ENCODE measurements around the gene PLEKHA4. TPM values are rescaled to one million over a fixed set of nuclear protein-coding genes. Genes with fewer than 3 reads are reported as not detected.

Gene PLEKHA4
- total and polyA plus RNA-seq, 2 of the 13 experiments (the other 11 are each of a cell fraction or from before 2014, with no cell fraction given) = 4.8 to 6.0 TPM

DNA sequence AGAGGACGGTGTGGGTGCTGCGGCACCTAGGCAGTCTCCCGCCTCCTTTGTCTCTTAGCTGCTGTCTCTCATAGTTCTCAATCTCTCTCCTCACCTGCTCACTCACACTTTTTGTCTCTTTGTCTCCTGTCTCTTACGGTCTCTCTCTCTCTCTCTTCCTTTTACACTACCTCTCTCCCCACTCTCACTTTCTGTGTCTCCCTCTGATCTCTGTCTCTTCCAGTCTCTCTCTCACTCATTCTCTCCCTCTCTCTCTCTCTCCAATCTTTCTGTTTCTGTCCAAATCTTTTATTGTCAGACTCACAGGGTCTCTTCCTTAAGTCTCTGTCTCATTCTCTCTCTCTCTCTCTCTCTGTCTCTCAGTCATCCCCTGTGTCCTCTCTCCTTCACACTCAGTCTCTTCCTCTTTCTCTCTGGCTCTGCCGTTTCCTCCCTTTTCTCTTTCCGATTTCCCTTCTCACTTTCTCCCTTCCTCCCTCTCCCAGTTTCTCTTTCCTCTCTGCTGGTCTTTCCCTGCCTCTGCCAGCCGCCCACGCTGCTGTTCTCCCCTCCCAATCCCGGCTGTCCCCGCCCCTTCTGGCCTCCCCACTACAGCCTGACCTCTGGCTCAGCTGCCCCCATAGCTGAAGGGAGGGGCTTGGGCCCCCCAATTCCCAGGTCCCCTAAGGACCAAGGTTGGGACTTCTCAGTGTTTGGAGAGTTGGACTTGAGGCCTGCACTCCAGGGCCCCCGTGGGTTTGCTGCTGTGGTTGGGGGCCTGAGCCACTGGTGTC lies at the start of gene PLEKHA4 (continued):
- TF ChIP-seq, protein P1, sequence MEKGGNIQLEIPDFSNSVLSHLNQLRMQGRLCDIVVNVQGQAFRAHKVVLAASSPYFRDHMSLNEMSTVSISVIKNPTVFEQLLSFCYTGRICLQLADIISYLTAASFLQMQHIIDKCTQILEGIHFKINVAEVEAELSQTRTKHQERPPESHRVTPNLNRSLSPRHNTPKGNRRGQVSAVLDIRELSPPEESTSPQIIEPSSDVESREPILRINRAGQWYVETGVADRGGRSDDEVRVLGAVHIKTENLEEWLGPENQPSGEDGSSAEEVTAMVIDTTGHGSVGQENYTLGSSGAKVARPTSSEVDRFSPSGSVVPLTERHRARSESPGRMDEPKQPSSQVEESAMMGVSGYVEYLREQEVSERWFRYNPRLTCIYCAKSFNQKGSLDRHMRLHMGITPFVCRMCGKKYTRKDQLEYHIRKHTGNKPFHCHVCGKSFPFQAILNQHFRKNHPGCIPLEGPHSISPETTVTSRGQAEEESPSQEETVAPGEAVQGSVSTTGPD (CRISPR knock-in tag; IDR thresholded peaks at IDR 0.05) = no peak
- TF ChIP-seq ZNF567 (CRISPR knock-in tag; IDR thresholded peaks at IDR 0.05; ENCODE audit: borderline replicate concordance) (no peak), HMGA1 (CRISPR knock-in tag; conservative IDR thresholded peaks at IDR 0.05) (no peak), SYNCRIP (IDR thresholded peaks at IDR 0.05; ENCODE audit: insufficient read depth, low read depth, low read length) (no peak), ZNF569 (CRISPR knock-in tag; IDR thresholded peaks at IDR 0.05; ENCODE audit: borderline replicate concordance) (no peak), FIP1L1 (IDR thresholded peaks at IDR 0.05; ENCODE audit: borderline replicate concordance, insufficient read depth, low read depth, low read length) (no peak), SETDB1 (CRISPR knock-in tag; IDR thresholded peaks at IDR 0.05; ENCODE audit: borderline replicate concordance) (0 out of 2 replicates have a peak, but pooled peaks have one; percentile 58), PRMT3 (CRISPR knock-in tag; IDR thresholded peaks at IDR 0.05; ENCODE audit: borderline replicate concordance, low read depth) (no peak), MTA1 (CRISPR knock-in tag; IDR thresholded peaks at IDR 0.05; ENCODE audit: borderline replicate concordance) (peak; percentile 60; the same call in 1 of the 2 replicates), FOXA1 (IDR thresholded peaks at IDR 0.05) (no peak), FOXA1 (CRISPR knock-in tag; IDR thresholded peaks at IDR 0.05) (no peak), NR1H2 (CRISPR knock-in tag; IDR thresholded peaks at IDR 0.05; ENCODE audit: borderline replicate concordance, low read depth) (no peak), SP2 (CRISPR knock-in tag; IDR thresholded peaks at IDR 0.05) (0 out of 2 replicates have a peak, but pooled peaks have one; percentile 6), HCFC1 (IDR thresholded peaks at IDR 0.05; ENCODE audit: low read depth, low read length) (no peak), ZNF546 (CRISPR knock-in tag; conservative IDR thresholded peaks at IDR 0.05) (no peak), MIXL1 (CRISPR knock-in tag; IDR thresholded peaks at IDR 0.05) (no peak), ZFX (CRISPR knock-in tag; IDR thresholded peaks at IDR 0.05; ENCODE audit: low read depth) (peak; percentile 68), ZSCAN21 (CRISPR knock-in tag; IDR thresholded peaks at IDR 0.05; ENCODE audit: borderline replicate concordance) (no peak), ZNF746 (CRISPR knock-in tag; IDR thresholded peaks at IDR 0.05) (peak; percentile 55; the same call in 1 of the 2 replicates), SAFB2 (CRISPR knock-in tag; IDR thresholded peaks at IDR 0.05; ENCODE audit: borderline replicate concordance, low read depth) (no peak)
- TF ChIP-seq, protein P2, sequence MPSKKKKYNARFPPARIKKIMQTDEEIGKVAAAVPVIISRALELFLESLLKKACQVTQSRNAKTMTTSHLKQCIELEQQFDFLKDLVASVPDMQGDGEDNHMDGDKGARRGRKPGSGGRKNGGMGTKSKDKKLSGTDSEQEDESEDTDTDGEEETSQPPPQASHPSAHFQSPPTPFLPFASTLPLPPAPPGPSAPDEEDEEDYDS (CRISPR knock-in tag; IDR thresholded peaks at IDR 0.05) = peak; percentile 21; the same call in 1 of the 2 replicates
- TF ChIP-seq, protein P3, sequence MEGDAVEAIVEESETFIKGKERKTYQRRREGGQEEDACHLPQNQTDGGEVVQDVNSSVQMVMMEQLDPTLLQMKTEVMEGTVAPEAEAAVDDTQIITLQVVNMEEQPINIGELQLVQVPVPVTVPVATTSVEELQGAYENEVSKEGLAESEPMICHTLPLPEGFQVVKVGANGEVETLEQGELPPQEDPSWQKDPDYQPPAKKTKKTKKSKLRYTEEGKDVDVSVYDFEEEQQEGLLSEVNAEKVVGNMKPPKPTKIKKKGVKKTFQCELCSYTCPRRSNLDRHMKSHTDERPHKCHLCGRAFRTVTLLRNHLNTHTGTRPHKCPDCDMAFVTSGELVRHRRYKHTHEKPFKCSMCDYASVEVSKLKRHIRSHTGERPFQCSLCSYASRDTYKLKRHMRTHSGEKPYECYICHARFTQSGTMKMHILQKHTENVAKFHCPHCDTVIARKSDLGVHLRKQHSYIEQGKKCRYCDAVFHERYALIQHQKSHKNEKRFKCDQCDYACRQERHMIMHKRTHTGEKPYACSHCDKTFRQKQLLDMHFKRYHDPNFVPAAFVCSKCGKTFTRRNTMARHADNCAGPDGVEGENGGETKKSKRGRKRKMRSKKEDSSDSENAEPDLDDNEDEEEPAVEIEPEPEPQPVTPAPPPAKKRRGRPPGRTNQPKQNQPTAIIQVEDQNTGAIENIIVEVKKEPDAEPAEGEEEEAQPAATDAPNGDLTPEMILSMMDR (CRISPR knock-in tag; IDR thresholded peaks at IDR 0.05) = no peak
- TF ChIP-seq, protein P4, sequence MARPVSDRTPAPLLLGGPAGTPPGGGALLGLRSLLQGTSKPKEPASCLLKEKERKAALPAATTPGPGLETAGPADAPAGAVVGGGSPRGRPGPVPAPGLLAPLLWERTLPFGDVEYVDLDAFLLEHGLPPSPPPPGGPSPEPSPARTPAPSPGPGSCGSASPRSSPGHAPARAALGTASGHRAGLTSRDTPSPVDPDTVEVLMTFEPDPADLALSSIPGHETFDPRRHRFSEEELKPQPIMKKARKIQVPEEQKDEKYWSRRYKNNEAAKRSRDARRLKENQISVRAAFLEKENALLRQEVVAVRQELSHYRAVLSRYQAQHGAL (CRISPR knock-in tag; IDR thresholded peaks at IDR 0.05; ENCODE audit: not compliant biosample characterization) = no peak
